ENCODE results near the gene MAGEB3. TPM values are rescaled to one million over a fixed set of nuclear protein-coding genes. Genes with fewer than 3 reads are reported as not detected.

Gene MAGEB3
- total and polyA plus RNA-seq, 9 of the 15 experiments (the other 6 are each of a cell fraction or from before 2014, with no cell fraction given) = 0.07 to 0.11 TPM; not detected in 7

- TF ChIP-seq ZNF318 (IDR thresholded peaks at IDR 0.05; ENCODE audit: borderline replicate concordance in 1 of 2, low read depth in 1 of 2) (peak in 1 of 2 experiments; percentile 76; a peak in 2 of 4 replicates), NR2C2 (CRISPR knock-in tag; IDR thresholded peaks at IDR 0.05) (no peak), NR2C2 (tag; IDR thresholded peaks at IDR 0.05) (peak; percentile 66; the same call in 1 of the 2 replicates), NEUROD1 (IDR thresholded peaks at IDR 0.05; ENCODE audit: borderline replicate concordance, low read depth, low read length, partially characterized antibody) (peak; percentile 17), ZFP30 (CRISPR knock-in tag; IDR thresholded peaks at IDR 0.05; ENCODE audit: borderline replicate concordance) (no peak), CREB3 (tag; conservative IDR thresholded peaks at IDR 0.05; ENCODE audit: low read depth) (no peak; the same call in 1 of the 2 replicates), ERF (CRISPR knock-in tag; IDR thresholded peaks at IDR 0.05) (no peak), ZNF785 (CRISPR knock-in tag; IDR thresholded peaks at IDR 0.05) (no peak), ZC3H4 (CRISPR knock-in tag; IDR thresholded peaks at IDR 0.05; ENCODE audit: borderline replicate concordance) (no peak), HMG20A (CRISPR knock-in tag; conservative IDR thresholded peaks at IDR 0.05) (no peak), RFX1 (IDR thresholded peaks at IDR 0.05) (peak; percentile 72), ZSCAN29 (IDR thresholded peaks at IDR 0.05) (no peak), ZNF146 (CRISPR knock-in tag; IDR thresholded peaks at IDR 0.05; ENCODE audit: unreplicated experiment) (no peak), ATF1 (CRISPR knock-in tag; IDR thresholded peaks at IDR 0.05) (no peak), ATF1 (tag; IDR thresholded peaks at IDR 0.05) (peak; percentile 47; the same call in 1 of the 2 replicates)
- TF ChIP-seq, protein P1, sequence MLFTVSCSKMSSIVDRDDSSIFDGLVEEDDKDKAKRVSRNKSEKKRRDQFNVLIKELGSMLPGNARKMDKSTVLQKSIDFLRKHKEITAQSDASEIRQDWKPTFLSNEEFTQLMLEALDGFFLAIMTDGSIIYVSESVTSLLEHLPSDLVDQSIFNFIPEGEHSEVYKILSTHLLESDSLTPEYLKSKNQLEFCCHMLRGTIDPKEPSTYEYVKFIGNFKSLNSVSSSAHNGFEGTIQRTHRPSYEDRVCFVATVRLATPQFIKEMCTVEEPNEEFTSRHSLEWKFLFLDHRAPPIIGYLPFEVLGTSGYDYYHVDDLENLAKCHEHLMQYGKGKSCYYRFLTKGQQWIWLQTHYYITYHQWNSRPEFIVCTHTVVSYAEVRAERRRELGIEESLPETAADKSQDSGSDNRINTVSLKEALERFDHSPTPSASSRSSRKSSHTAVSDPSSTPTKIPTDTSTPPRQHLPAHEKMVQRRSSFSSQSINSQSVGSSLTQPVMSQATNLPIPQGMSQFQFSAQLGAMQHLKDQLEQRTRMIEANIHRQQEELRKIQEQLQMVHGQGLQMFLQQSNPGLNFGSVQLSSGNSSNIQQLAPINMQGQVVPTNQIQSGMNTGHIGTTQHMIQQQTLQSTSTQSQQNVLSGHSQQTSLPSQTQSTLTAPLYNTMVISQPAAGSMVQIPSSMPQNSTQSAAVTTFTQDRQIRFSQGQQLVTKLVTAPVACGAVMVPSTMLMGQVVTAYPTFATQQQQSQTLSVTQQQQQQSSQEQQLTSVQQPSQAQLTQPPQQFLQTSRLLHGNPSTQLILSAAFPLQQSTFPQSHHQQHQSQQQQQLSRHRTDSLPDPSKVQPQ (CRISPR knock-in tag; IDR thresholded peaks at IDR 0.05; ENCODE audit: borderline replicate concordance) = no peak
Observed at GRCh38 chrX:30283456-30284200, 53.2 kb downstream of the MAGEB3 start (continued).
